Transverse colon (tissue), 4 donors: Measurements from ENCODE around the gene TDRKH.

Source experiments
- CTCF ChIP-seq, 5 experiments: fragments of 200-600 bp in 3 of 5; fragments of 450-650 bp in 2 of 5; sonication (generic) in 3 of 5; IDR thresholded peaks; 1 replicate in 2 of 5; 2 replicates in 3 of 5; pipeline ENCODE4 v1.5.1; 2016 to 2017; ENCODE audit warnings: antibody characterized with exemption in 5 of 5, inconsistent platforms in 3 of 5, mild to moderate bottlenecking in 2 of 5, moderate library complexity in 1 of 5
- EP300 ChIP-seq: sonication (generic); formaldehyde crosslinking; IDR thresholded peaks from one replicate; pipeline ENCODE4 v1.6.1; 2017; ENCODE audit warnings: antibody characterized with exemption, low read depth
- POLR2A ChIP-seq: fragments of 450-650 bp; IDR thresholded peaks from one replicate; pipeline ENCODE4 v1.6.1; 2016; ENCODE audit warnings: antibody characterized with exemption, mild to moderate bottlenecking, moderate library complexity
- POLR2AphosphoS5 ChIP-seq, 3 donors: sonication (generic); formaldehyde crosslinking; IDR thresholded peaks; one replicate each; pipeline ENCODE4 v1.6.1; 2016; ENCODE audit warnings: antibody characterized with exemption in 3 of 3

GRCh38 chr1:151782741-151783140 is 7.6 kb downstream of the TDRKH start:
- TF ChIP-seq CTCF (IDR thresholded peaks at IDR 0.05) = no peak
- no peak for TF ChIP-seq EP300
- TF ChIP-seq POLR2A = no peak
- TF ChIP-seq POLR2AphosphoS5 (IDR thresholded peaks at IDR 0.05) = no peak
